ENCODE results near the gene SLC46A1.

Gene SLC46A1

GRCh38 chr17:28404007-28404406 lies 2.0 kb downstream of the SLC46A1 start:
- no peak for DNase-seq (ENCODE audit: low spot score)

GRCh38 chr17:28402844-28403243 lies 3.2 kb downstream of the SLC46A1 start:
- DNase-seq (ENCODE audit: low spot score), result no peak

GRCh38 chr17:28402224-28402630 lies 3.8 kb downstream of the SLC46A1 start:
- no peak for DNase-seq (ENCODE audit: low spot score)

- no peak for DNase-seq (ENCODE audit: low spot score)
Observed at GRCh38 chr17:28399808-28400207, 6.2 kb downstream of the SLC46A1 start.

GRCh38 chr17:28398280-28398981 lies 7.6 kb downstream of the SLC46A1 start:
- DNase-seq (ENCODE audit: low spot score), result no peak

DNA sequence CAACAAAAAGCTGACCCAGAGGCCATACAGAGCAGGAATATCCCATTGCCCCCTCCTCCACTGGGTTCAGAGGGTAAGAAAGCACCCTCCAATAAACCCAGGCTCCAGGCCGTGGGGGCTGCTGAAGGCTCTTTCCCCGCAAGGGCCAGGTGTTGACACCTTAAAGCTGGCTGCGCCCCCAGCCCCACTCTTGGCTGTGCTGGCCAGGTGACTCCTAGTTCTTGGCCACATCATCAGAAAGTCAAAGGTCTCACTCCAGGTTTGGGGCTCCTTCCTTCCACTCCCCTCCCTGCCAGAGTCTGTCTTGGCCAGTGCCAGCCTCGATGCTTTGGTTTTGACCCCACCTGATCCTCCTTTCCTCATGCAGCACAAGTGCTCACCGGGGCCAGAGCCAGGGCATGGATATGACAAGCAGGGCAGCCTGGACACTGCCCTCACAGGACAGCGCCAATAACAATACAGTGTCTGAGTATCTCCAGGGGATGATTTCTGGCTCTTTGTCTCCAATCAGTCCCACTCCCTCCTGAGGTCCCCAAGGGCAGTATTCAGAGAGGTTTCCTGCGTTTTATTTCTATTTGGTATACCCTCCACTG lies 8.2 kb downstream of the SLC46A1 start:
- no peak for DNase-seq (ENCODE audit: low spot score)

- no peak for DNase-seq (ENCODE audit: low spot score)
Observed at GRCh38 chr17:28397275-28397674, 8.7 kb downstream of the SLC46A1 start.

DNA sequence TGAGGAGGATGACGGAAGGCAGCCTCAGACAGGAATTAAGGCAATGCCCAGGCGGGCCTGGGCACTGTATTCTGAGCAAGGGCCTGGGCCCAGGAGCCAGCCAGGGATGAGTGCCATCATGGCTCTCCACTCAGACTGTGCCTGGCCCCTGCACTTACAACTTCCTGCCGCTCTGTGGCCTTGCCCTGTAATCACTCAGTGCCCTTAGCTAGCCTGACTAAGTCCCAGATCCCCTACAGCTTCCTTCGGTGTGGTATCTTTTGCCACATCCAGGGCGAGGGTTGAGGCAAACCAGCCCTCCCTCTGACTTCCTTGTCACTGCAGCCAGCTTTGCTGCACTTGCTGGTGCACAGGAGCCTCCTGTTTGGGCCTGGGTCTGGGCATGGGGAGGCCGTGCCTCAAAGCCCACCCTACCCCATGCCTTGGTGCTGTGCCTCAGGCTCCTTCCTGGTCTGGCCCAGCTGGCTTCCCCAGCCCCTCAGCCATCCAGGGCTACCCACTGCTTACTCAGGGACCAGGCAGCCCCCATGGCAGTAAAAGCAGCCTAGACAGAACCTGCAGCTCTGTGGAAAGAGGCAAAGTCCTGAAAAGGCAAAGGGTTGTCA lies 9.3 kb downstream of the SLC46A1 start:
- DNase-seq (ENCODE audit: low spot score), result no peak

GRCh38 chr17:28395968-28396367 lies 10.0 kb downstream of the SLC46A1 start:
- no peak for DNase-seq (ENCODE audit: low spot score)

GRCh38 chr17:28395426-28395825 lies 10.6 kb downstream of the SLC46A1 start:
- no peak for DNase-seq (ENCODE audit: low spot score)

- DNase-seq (ENCODE audit: low spot score), result no peak
Observed at GRCh38 chr17:28394337-28395116, 11.5 kb downstream of the SLC46A1 start.

DNA sequence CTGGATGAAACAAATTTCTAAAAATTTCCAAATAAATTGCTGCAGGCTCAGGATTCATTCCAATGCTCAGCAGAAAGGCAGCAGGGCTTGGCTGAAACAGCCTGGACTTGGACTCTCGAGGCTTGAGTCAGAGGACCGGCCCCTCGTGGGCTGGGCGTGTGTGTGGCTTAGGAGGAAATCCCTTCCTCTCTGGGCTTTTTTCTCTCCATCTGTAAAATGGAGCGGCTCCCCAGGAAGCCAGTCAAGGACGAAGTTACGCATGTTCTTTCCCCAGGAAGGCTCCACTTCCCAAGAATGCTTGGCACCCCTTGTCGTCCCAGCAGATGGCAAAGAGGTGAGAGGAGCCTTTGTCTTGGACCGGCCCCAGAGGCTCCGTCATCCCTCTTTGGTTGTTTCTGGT lies 13.5 kb downstream of the SLC46A1 start:
- DNase-seq (ENCODE audit: low spot score), result no peak

GRCh38 chr17:28391401-28391800 lies 14.6 kb downstream of the SLC46A1 start:
- no peak for DNase-seq (ENCODE audit: low spot score)

GRCh38 chr17:28390984-28391383 lies 15.0 kb downstream of the SLC46A1 start:
- no peak for DNase-seq (ENCODE audit: low spot score)

DNA sequence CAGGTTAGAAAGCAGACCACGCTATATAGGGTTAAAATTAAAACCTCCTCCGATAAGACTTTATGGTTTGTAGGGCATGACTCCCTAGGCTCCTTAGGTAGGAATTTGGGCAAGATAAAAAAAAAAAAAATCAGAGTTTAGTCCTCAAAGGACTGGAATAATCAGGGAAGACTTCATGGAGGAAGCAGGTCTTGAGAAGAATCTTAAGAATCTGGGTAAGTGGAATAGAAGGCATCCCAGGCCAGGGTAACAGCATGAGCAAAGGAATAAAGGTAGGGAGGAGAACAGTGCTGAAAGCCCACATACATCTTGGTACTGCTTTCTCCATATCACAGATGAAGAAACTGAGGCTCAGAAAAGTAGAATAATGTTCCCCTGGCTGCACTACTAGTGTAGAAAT lies 15.4 kb downstream of the SLC46A1 start:
- no peak for DNase-seq (ENCODE audit: low spot score)

DNA sequence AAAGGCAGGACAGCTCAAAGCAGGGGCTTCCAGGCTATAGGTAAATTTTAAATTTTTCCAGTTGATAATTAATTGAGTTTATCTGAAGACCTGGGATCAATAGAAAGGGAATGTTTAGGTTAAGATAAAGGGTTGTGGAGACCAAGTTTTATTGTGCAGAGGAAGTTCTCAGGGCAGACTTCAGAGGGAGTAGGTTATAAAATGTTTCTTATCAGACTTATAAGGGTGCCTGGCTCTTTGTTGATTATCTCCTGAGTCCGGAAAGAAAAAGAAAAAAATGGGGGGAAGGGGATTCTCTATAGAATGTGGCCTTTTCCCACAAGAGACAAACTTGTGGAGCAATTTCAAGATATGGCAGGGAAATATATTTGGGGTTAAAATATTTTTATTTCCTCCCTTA lies 15.9 kb downstream of the SLC46A1 start:
- no peak for DNase-seq (ENCODE audit: low spot score)

GRCh38 chr17:28388106-28388505 lies 17.9 kb downstream of the SLC46A1 start:
- no peak for DNase-seq (ENCODE audit: low spot score)

DNA sequence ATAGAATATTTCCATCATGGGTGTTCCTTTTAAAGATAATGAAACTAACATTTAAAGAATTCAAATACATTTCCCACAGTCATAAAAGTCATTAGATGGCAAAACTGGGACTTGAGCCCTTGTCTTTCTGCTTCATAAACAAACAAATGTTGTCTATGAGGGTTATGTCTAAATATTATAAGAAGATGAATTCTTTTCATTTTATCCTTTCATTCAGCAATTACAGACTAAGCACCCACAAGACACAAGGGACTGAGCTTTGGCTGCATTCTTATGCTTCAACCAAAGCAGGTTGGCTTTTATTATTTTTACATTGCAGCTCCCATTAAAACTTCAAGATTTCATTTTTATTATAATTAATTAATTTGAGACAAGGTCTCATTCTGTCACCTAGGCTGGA lies 19.6 kb downstream of the SLC46A1 start:
- DNase-seq (ENCODE audit: low spot score), result no peak

- DNase-seq (ENCODE audit: low spot score), result peak; percentile 20
Observed at GRCh38 chr17:28385406-28385805, 20.6 kb downstream of the SLC46A1 start.

GRCh38 chr17:28385037-28385400 lies 21.0 kb downstream of the SLC46A1 start:
- DNase-seq (ENCODE audit: low spot score), result no peak

DNA sequence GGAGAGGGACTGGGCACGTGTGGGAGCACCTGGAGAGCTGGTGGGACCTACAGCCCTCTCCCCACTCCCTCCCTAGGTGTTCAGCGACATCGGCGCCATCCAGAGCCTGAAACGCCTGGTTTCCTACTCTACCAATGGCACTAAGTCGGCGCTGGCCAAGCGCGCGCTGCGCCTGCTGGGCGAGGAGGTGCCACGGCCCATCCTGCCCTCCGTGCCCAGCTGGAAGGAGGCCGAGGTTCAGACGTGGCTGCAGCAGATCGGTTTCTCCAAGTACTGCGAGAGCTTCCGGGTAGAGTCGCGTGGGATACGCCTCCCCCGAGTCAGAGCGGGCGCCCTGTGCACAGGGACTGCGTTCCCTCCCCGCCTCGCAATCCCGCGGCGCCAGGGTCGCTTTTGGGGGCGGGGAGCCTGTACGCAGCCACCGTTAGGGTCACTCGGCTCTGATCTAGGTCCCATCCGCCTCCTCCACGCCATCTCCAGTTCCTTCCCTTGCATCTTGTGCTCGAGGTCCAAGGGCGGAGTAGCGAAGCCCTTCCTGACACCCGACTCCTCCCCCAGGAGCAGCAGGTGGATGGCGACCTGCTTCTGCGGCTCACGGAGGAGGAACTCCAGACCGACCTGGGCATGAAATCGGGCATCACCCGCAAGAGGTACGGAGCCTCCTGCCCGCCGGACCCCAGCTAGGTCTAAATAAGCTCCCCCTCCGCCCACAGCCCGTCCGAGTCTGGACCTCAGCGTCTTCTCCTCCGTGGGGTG lies 21.6 kb downstream of the SLC46A1 start:
- peak; percentile 34 for DNase-seq (ENCODE audit: low spot score)

GRCh38 chr17:28381141-28381825 lies 24.7 kb downstream of the SLC46A1 start:
- no peak for DNase-seq (ENCODE audit: low spot score)

Measured in RKO (cell line).